Activated CD8-positive, alpha-beta memory T cell treated with anti-CD3 and anti-CD28 coated beads for 24 hours (primary cell): ENCODE data around the gene TUT4.

Source experiments
- DNase-seq: peaks from one replicate; pipeline ENCODE4 v3.0.0-alpha.2; 2020

The TUT4 gene

DNA sequence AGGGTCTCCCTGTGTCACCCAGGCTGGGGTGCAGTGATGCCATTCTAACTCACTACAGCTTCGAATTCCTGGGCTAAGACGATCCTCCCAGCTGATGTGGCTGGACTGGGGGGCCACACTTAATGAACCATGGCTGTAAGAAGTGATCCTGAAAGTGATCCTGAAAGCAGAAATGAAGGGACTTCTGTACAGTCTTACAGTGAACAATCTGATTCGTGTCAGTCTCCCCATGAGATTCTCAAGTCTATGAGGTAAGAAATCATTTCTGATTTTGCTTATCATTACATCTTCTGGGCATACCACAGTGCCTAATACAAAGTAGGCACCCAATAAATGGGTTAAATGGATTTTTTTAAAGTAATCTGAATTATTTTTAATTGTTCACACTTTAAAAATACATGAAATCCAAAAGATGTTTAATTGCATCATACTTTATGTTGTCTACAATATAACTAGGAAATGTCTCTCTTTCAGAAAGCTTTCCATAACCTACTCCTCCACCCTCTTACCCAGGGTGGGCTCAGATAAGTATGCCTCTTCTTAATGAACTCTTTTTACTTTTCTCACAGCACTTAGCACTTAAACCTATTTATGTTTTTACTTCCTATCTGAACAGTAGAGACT lies 21.5 kb downstream of the TUT4 start:
- DNase-seq: no peak

DNA sequence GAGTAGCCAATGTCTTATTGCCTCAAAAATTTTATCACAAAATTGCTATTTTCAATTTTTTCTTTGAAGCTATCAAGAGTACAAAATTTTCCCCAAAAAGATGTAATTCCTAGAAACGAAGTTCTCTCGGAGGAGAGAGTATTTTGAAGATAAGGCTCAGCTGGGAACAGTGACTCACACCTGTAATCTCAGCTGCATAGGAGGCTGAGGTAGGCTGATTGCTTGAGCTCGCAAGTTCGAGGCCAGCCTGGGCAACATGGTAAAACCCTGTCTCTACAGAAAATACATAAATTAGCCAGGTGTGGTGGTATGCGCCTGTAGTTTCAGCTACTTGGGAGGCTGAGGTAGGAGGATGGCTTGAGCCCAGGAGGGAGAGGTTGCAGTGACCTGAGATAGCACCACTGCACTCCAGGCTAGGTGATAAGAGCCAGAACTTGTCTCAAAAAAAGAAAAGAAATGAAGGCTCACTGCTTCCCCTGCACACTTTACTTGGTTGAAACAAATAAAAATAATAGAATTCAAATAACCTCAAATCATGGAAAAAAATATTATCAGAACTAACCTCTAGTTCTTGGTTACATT lies 22.2 kb downstream of the TUT4 start:
- DNase-seq: no peak

DNA sequence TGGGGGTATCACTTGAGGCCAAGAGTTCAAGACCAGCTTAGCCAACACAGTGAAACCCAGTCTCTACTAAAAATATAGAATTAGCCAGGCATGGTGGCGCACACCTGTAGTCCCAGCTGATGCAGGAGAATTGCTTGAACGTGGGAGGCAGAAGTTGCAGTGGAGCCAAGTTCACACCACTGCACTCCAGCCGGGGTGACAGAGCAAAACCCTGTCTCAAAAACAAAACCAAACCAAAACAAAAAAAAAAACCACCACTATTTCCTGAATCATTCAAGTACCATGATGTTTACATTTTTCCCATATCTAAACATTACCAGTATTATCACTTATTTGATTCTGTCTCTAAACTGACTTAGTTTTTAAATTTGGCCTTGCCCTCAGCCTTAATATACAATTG lies 29.5 kb downstream of the TUT4 start:
- DNase-seq: no peak

DNA sequence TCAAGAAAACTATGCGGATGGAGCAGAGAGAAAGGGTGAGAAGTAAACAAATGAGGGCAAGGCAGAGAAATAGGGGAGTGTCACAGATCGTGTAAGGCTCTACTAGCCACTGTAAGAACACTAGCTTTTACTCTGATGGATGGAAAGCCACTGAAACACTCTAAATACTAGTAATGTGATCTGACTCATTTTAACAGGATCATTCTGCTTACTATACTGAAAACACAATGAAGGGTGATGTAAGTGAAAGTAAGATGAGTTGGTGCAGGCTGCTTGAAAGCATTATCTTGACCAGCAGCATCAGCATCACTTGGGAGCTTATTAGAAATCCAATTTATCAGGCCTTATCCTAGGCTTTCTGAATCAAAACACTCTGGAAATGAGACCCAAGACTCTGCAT lies 32.7 kb downstream of the TUT4 start:
- DNase-seq: no peak

DNA sequence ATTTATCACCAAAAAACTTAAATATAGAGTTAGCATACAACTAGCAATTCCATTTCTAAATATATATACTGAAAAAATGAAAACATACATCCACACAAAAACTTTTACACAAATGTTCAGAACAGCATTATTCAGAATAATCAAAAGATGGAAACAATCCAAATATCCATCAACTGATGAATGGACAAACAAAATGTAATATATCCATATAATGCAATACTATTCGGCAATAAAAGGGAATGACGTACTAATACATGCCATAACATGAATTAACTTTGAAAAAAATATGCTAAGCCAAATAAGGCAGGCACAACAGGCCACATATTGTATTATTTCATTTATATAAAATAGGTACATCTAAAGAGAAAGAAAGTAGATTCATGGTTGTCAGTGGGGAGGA lies 33.9 kb downstream of the TUT4 start:
- DNase-seq: no peak

DNA sequence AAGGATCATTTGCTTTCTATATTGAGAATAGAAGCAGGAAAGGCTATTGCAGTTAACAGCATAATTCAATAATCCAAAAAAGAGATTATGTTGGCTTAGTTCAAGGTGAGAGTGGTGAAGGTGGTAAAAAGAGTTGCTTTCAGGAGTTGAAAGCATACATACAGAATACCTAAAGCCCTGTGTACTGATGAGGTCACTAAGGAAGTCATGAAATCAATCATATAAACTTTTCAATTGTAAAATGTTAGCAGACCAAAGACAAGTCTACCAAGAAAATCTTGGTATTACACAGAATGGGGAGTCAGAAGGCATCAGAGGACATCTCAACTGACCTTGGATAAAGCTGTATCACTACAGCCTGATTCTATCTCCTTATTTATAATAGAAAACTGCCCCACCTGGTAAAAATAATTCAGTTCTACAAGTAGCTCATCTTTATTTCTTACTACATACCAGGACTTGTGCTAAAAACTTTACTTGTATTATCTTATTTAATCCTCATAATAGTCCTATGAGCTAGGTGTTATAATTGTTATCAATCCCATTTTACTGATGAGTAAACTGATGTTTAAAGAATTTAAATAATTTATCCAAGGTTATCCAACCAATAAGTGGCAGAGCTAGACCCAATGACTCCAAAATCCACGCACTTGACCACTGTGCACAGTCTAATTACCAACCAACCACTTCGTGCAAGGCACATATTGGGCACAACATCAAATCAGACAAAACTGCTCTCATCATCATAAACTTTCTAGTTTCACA lies 40.9 kb downstream of the TUT4 start:
- DNase-seq: no peak

DNA sequence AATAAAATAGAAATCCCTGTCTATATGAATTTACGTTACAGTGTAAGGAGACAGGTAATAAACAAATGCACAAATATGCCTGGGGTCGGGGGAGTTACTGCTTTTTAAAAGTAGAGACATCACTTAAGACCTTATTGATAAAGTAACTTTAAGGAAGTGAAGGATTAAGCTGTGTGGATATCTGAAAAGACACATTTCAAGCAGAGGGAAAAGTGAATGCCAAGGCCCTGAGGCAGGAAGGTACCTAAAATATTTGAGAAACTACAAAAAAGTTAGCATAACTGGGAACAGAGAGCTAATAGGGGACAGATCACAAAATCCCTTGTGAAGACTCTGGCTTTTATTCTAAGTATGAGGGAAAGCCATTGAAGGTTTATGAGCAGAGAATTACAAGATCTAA lies 41.5 kb downstream of the TUT4 start:
- DNase-seq: no peak

DNA sequence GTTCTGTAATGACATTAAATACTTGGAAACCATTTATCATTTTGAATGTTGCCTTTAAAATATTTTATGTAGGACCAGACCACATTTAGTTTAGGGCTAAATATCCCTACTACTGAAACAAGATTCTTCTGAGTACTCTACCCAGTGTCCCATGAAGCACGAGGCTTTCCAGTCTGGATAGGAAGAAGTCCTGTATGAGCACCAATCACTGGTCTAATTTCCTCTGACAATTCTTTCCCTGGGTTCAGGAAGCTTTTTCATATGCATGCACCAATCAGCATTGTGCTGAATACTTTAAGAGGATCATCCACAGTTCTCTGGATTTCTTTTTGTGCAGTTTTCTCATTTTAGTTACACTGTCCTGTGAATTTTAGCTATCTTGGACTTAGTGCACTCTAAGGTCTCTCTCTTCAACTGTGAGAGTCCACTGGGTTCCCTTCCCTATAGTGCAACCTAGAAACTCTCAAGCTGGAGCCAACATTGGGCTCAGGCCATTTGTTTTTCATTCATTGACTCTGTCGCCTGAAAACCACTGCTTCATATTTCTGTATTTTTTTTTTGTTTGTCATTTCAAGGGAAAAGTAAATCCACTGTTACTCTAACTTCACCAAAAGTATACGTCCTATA lies 45.9 kb downstream of the TUT4 start:
- DNase-seq: no peak

DNA sequence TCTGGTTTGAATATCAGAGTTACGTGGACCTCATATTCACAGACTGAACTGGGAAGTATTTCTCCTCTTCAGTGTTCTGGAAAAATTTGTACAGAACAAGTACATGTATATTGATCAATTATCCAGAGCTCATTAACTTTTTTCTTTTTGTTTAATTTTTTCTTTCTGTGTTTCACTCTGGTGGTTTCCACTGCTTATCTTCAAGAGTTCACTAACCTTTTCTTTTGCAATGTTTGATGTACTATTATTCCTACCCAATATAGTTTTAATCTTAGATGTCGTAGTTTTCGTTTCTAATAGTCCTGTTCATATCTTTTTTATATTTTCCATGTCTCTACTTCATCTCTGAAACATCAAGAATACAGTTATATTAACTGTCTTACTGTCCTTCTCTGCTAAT lies 46.5 kb downstream of the TUT4 start:
- DNase-seq: no peak

DNA sequence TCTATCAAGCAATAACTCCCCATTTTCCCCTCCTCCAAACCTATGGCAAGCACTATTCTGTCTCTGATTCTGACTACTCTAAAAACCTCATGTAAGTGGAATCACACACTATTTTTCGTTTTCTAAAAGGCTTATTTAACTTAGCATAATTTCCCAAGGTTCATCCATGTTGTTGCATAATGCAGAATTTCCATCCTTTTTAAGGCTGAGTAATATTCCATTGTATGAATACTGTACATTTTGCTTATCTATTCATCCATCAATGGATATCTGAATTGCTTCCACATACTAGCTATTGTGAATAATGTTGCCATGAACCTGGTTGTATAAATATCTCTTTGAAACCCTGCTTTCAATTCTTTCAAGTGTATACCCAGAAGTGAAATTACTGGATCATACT lies 48.2 kb downstream of the TUT4 start:
- DNase-seq: no peak

DNA sequence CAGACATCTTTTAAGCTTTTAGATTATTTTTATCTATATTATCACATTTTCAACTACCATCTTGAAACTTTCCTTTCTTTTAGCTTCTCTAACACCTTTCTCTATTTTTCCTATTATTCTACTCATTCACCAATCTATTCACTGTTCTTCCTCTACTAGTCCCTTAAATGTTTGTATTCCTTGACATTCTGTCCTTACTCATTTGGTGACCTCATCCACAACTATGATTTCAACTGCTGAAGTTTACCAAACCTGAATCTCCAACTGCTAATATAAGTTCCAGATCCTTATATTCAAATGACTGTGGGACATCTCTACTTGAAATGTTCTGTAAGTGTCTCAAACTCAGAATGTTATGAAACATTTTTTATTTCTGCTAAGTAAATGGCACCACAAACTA lies 49.2 kb downstream of the TUT4 start:
- no peak for DNase-seq

DNA sequence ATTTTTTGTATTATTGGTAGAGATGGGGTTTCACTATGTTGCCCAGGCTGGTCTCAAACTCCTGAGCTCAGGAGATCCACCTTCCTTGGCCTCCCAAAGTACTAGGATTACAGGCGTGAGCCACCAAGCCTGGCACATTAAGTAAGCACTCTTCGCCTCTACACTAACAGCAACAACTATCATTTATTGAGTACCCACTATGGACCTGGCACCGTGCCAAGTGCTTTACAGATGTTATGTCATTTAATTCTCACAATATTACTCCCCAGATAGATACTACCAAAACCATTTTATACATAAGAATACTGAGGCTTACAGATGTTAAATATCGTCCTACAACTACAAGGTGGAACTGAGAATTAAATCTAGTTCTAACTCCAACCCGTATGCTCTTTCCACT lies 50.1 kb downstream of the TUT4 start:
- no peak for DNase-seq

DNA sequence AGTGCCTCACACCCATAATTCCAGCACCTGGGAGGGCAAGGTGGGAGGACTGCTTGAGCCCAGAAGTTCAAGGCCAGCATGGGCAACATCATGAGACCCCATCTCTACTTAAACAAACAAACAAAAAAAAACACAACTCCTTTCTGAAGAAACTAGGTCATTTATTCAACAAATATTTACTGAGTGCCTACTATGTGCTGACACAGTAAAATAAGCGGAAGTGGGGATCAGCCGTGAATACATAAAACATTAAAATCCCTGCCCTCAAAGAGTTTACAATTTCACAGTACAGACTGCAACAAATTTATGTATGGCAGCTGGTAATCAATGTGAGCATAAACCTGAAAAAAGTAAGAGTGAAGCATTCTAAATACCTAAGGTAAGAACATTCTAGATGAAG lies 65.3 kb downstream of the TUT4 start:
- DNase-seq: no peak

DNA sequence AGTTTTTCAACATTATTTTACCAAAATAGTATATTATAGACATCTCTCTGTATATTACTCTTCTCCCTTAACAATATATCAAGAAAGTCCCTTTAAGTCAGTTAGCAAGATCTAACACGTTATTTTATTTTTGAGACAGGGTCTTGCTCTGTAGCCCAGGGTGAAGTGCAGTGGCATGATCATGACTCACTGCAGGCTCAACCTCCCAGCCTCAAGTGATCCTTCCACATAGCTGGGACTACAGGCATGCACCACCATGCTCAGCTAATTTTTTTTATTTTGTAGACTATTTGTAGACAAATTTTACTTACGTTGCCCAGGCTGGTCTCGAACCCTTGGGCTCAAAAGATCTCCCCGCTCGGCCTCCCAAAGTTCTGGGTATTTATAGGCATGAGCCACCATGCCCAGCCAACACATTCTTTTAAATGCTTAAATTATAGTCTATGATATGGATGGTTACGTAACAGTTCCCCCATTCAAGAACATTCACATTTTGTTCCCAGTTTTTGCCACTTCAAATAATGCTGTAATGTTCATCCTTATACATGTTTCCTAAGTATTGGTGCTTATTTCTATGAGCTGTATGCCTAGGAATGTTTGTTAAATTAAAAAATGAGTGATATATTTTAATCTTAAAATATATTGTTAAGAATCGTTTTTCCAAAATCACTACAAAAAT lies 70.4 kb downstream of the TUT4 start:
- DNase-seq: no peak

DNA sequence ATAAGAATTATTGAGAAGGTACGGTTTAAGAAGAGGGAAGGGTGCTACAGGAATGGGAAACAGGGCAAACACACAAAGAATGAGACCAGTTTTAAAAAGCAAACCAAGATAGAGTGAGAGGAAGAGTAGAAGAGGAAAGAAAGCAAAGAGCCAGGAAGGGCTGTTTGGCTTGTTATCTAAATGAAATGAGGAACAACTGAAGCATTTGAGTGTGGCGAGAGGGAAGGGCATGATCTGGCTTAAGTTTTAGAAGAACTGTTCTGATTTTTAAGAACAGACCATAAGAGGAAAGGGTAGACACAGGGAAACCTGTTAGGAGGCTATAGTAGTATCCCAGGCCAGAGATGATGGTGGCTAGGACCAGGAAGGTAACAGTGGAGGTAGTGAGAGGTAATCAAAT lies 73.8 kb downstream of the TUT4 start:
- no peak for DNase-seq

DNA sequence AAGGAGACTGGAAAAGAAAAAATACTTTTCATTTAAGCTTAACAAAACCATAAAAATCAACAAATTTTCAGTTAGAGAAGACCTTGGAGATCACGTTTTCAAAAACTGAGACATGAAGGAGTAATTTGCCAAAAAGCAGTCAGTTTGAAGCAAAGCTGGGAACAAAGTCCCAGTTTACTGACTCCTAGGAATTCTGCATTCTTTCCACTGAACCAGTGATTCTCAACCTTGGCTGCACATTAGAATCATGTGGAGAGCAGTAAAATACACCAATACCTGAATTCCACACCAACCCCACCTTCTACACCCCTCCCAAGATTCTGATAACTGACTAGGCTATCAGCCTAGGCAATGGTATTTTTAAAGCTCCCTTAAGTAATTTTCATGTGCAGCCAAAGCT lies 75.0 kb downstream of the TUT4 start:
- no peak for DNase-seq

DNA sequence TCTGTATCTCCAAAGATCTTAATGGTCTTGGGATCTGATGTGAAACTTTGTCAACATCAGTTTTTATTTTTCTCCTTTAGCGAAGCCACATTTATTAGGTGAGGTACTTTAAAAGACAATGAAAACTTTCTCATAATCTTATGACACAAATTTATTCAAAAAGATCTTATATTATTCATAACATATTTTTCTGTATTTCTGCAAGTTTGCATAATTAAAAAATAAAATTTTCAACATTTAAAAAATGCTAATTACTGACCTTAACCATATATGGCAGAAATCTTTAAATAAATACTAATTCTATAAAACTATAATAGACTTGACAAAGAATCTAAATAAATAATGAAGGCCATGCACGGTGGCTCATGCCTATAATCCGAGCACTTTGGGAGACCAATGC lies 75.9 kb downstream of the TUT4 start:
- no peak for DNase-seq

DNA sequence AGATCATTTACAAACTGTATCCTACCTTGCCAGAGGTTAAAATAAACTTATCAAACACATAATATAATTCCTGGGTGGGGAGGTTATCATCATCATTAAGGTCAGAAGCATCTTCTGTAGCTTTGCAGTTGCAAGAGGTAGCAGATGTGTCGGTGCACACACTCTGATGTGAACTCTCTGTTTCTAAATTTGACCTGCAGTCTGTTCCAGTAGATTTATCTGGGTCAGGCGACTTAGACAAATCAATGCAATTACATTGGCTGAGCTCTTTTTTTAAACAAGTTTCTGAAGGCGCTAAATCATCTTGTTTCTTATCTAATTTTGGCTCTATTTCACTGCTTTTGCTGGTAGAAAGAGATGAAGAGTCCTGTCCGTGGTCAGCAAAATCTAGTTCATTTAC lies 78.1 kb downstream of the TUT4 start:
- no peak for DNase-seq

DNA sequence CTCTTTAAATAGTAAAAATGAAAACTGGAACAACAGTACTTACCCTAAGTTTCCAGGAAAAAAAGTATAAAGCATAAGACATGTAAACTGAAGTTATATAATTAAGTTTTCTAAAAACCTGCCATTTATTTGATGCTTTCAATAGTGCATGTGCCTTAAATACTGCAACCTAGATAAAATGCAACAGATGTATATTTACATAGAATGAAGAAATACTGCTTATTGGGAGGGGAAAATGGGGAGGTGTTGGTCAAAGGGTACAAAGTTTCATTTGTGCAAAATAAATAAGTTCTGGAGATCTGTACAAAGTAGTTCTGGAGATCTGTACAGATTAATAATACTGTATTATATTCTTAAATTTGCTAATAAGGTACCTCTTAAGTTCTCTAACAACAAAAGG lies 79.9 kb downstream of the TUT4 start:
- DNase-seq: no peak

DNA sequence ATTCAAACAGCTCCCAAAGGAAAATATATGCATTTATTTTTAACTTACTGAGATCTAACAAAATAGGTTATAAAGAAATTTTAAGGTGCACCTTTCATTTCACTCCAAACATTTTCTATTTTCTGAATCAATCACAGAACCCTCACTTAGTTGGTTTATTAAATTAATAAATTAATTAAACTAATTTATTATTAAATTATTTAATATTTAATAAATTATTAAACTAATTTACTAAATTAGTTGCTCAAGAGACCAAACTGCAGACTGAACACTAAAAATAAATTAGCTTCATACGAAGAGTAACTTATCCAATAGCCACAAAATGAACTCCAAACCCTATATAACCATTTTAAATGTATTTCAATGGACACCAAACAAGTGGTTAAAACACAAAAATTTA lies 80.5 kb downstream of the TUT4 start:
- DNase-seq: no peak

DNA sequence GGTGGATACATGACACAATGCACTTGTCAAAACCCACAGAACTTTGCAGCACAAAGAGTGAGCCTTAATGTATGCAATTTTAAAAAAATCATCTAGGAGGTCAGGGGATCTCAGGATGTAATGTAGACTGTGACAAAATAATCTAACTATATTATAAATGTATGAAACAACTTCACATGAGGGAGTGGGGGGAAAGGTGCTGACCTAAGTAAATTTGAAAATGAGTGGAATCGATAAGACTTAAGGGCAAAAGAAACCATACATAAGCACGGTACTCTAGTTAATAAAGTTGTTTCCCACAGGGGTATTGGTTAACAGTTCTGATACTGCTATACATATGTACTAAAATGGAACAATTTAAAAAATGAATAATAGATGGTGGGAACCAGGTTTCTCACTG lies 83.8 kb downstream of the TUT4 start:
- DNase-seq: no peak

DNA sequence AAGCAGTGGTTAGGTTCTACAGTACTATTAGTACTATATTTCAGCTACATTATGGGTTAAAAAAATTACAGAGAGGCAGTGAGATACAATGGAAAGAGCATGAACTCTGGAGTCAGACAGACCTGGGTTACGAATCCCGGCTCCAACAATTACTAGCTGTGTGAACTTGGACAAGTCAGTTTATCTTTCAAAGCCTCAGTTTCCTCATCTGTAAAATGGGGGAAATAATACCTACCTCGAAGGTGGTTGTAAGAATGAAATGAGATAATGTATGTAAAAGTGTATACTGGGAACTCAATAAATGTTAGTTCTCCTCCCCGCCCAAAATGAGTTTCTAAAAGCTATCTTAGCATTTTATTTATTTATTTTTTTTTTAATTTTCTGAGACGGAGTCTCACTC lies 89.0 kb downstream of the TUT4 start:
- DNase-seq: no peak

DNA sequence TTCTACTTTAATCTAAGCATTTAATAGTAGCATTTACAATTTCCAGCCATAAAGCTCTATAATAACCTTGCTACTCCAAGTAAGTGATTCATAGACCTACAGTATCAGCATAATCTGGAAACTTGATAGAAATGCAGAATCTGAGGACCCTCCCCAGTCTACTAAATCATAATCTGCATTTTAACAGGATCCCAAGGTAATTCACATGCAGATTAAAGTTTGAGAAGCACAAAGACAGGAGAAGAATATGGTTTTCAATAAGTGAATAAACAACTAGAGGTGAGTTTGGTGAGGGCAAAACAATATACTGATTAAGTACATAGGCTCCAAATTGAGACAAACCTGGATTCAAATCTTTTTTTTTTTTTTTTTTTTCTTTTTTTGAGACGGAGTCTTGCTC lies 91.1 kb downstream of the TUT4 start:
- no peak for DNase-seq

DNA sequence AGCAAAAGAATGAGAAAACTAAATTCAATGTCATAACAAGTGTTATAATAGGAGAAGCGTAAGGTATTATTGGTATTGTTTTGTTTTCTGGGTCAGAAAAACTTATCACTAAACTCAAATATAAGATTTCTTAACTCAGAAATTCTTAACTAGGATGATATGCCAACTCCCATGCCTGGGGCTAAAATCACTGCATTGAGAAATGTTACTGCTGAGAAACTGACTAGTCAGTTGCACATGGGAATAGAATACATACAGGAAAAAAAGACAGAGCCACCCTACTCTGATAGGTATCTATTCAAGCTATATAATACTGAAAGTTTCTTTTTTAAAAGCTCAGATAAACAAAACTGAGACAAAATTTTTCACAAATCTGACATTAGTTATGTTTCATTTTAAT lies 92.2 kb downstream of the TUT4 start:
- DNase-seq: no peak
